Ectodermal cell (in vitro differentiated cells): ENCODE data around the gene C2CD4D.

ENCODE experiments used
- H3K27ac ChIP-seq: 2 replicates; pipeline ENCODE4 v1.7.0; 2013; ENCODE audit warnings: mild to moderate bottlenecking, low read depth, low read length; ENCODE audit not compliant: insufficient read depth, poor library complexity, severe bottlenecking
- H3K27me3 ChIP-seq: 2 replicates; pipeline ENCODE4 v1.7.0; 2013; ENCODE audit warnings: mild to moderate bottlenecking, low read length; ENCODE audit not compliant: insufficient read depth, control insufficient read depth, poor library complexity, severe bottlenecking
- H3K36me3 ChIP-seq: one replicate; pipeline ENCODE4 v1.7.0; 2013; ENCODE audit warnings: low read length; ENCODE audit not compliant: control insufficient read depth, insufficient read depth
- H3K4me1 ChIP-seq: one replicate; pipeline ENCODE4 v1.7.0; 2013; ENCODE audit warnings: low read length; ENCODE audit not compliant: control insufficient read depth, insufficient read depth
- H3K4me3 ChIP-seq: 2 replicates; pipeline ENCODE4 v1.7.0; 2013; ENCODE audit warnings: low read depth, low read length, control low read depth; ENCODE audit not compliant: insufficient read depth
- H3K9me3 ChIP-seq: 2 replicates; pipeline ENCODE4 v1.7.0; 2013; ENCODE audit warnings: mild to moderate bottlenecking, low read length, moderate library complexity; ENCODE audit not compliant: control insufficient read depth
- WGBS, 2 experiments: methylation state at CpG; one replicate each; pipeline ENCODE4 v1.1.7; 2013; ENCODE audit warnings: missing lambda C conversion rate in 2 of 2; 5-methylcytosine and 5-hydroxymethylcytosine counted together

Gene C2CD4D

DNA sequence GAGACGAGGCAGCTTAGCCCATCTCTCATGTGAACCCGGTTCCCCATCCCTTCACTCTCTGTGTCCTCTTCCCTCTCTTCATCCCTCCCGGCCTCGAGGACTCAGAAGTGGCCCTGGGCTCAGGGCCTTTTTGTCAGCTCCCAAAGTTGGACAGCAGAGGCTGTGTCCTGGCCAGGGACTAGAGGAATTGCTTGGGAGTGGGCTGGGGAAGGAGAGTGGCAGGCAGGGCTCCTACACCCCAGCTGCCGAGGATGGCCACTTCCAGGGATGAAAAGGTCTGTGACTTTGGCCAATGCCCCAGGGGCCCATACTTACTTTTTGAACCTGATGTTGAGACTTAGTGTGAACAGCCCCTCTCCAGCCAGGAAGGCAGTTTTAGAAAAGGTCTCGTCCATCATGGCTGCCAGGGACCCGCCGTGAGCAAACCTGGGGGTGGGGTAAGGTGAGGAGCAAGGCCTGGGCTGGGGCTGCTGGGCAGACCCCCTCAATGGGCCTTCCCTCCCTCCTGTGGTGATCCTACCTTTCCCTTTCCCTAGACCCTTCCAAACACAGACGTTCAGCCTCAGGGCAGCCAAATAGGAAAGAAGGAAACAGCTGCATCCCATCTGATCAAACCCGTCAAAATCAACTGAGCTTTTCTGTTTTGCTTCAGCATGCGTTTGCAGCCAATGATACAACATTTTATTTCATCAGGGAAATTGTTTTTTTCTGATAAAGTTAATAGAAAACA, 8.4 kb upstream of the C2CD4D start:
- Histone ChIP-seq H3K4me3 (no peak overlapping the region), H3K27ac (no peak overlapping the region), H3K36me3 (no peaks in the 10 kb centered on the region), H3K9me3 (no peaks in the 10 kb centered on the region), H3K4me1 (no peaks in the 10 kb centered on the region), H3K27me3 (no peaks in the 10 kb centered on the region)
- WGBS, 2 experiments, result 81 to 86% methylated on average over 10 to 11 of the region's 11 CpGs

- H3K27me3 ChIP-seq, result no peaks in the 10 kb centered on the region
- H3K4me1 ChIP-seq, result no peaks in the 10 kb centered on the region
- 78 to 79% methylated on average over 8 of the region's 8 CpGs for WGBS, 2 experiments
- H3K36me3 ChIP-seq, result no peaks in the 10 kb centered on the region
- H3K9me3 ChIP-seq, result no peaks in the 10 kb centered on the region
- no peak overlapping the region for H3K27ac ChIP-seq
- no peak overlapping the region for H3K4me3 ChIP-seq
Observed at GRCh38 chr1:151846686-151847237, 7.1 kb upstream of the C2CD4D start.

GRCh38 chr1:151846062-151846568, 6.5 kb upstream of the C2CD4D start:
- Histone ChIP-seq H3K9me3 (no peaks in the 10 kb centered on the region), H3K27ac (no peak overlapping the region), H3K4me1 (no peaks in the 10 kb centered on the region), H3K36me3 (no peaks in the 10 kb centered on the region), H3K4me3 (no peak overlapping the region), H3K27me3 (no peaks in the 10 kb centered on the region)
- WGBS, 2 experiments, result 50 to 57% methylated on average over 6 of the region's 6 CpGs

- H3K4me1 ChIP-seq, result peaks cover 13% of the 10 kb centered on the region
- no peaks in the 10 kb centered on the region for H3K9me3 ChIP-seq
- H3K36me3 ChIP-seq, result no peaks in the 10 kb centered on the region
- WGBS, 2 experiments, result 92 to 94% methylated on average over 2 of the region's 2 CpGs
- H3K27ac ChIP-seq, result no peak overlapping the region
- H3K27me3 ChIP-seq, result peaks cover 26% of the 10 kb centered on the region
- H3K4me3 ChIP-seq, result no peak overlapping the region
Observed at GRCh38 chr1:151843398-151843797, 3.8 kb upstream of the C2CD4D start.

DNA sequence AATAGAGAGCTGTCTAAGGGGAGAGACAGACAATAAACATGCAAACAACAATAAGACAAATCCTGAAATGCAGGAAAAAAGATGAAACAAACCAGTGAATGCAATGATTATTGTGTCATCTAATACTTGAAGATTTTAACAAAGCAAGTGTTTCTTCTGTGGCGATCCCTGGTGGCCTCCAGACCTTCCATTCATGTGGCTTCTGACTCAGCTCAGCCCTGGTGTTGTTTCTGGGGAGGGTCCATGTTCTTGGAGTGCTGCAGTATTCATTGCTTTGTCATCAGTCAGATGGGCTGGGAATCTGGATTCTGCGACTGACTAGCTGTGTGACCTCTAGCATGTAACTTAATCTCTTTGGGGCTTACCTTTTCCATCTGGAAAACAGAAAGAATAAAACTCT, 1.5 kb upstream of the C2CD4D start:
- peaks cover 48% of the 10 kb centered on the region for H3K27me3 ChIP-seq

DNA sequence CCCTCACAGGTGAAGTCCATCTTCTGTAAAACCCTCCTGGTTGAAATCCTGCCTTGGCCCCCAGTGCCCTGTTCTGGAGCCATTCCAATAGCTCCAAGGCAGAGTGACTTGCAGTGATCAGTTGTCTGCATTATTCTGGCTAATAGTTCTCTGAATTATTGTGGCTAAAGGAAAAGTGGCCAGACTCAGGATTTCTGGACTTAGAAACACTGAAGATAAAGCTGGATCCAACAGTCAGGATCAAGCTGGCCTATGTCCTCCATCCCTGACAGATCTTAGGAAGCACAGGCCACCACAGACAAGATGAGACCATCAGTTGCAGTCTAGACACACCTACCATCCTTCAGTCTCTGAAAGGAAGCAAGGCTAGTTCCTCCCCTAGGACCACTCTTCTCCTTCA, 801 bp upstream of the C2CD4D start:
- peaks cover 53% of the 10 kb centered on the region for H3K27me3 ChIP-seq
- H3K36me3 ChIP-seq, result no peaks in the 10 kb centered on the region
- H3K4me3 ChIP-seq, result peak overlapping the region; percentile 43
- H3K9me3 ChIP-seq, result no peaks in the 10 kb centered on the region
- peaks cover 13% of the 10 kb centered on the region for H3K4me1 ChIP-seq
- H3K27ac ChIP-seq, result no peak overlapping the region

More for the DNA sequence above, 1.5 kb upstream of the C2CD4D start:
- Histone ChIP-seq H3K27ac (no peak overlapping the region), H3K4me3 (no peak overlapping the region), H3K9me3 (no peaks in the 10 kb centered on the region), H3K4me1 (peaks cover 13% of the 10 kb centered on the region), H3K36me3 (no peaks in the 10 kb centered on the region)
- 91 to 97% methylated on average over 2 of the region's 2 CpGs for WGBS, 2 experiments

DNA sequence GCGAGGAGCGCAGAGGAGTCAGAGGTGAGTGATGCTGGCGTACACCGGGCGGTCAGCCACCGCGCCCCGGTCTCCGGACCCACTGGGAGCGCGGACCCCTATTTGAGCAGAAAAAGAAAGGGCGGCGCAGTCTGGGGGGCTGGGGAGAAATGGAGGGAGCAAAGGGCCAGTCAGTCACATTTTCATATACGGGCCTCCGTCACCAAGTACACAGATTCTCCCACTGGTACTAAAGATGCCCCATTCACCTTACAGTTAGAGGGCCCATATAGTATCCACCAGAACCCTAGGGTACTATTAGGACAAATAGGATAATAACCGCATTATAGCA, 573 bp downstream of the C2CD4D start:
- Histone ChIP-seq H3K27ac (no peak overlapping the region), H3K36me3 (no peaks in the 10 kb centered on the region), H3K27me3 (peaks cover 53% of the 10 kb centered on the region), H3K4me1 (peaks cover 13% of the 10 kb centered on the region), H3K9me3 (no peaks in the 10 kb centered on the region), H3K4me3 (peak overlapping the region; percentile 43)
- 3 to 8% methylated on average over 16 of the region's 16 CpGs for WGBS, 2 experiments

DNA sequence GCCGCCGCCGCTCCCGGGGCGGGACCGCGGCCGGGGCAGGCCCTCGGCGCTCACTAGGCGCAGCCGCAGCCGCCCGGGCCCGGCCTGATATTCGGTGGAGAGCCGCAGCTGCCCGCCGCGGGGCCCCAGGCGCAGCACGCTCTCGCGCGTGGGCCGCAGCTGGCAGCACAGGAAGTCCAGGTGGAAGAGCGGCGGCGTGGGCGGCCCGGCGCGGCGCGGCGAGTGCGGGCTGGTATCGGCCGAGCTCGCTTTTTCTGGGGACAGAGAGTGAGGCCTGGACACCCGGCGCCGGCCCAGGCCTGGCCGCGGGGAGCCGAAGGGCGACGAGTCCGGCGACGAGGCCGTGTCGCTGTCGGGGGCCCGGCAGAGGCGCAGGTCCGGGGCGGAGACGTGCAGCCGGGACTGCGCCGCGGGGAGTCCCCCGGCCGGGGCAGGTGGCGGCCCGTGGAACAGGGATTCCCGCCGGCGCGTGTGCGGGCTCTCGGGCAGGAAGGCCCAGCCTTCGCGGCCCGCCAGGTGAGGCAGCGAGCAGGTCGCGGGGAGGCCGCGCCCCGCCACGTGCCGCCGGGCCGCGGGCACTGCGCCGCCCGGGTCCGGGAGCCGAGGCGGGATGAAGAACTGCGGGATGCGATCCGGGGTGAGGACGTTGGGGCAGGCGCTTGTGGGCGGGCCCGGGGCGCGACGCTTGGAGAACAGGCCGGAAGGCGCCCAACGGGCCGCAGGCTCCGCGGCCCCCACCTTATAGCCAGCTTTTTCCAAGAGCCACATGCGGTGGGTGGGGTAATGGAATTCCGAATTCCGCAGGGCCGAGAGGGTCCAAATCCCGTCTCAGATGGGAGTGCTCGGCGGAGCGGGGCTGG, 1.2 kb downstream of the C2CD4D start:
- WGBS, 2 experiments, result 1% methylated on average over 117 of the region's 117 CpGs
- peaks cover 53% of the 10 kb centered on the region for H3K27me3 ChIP-seq
- no peak overlapping the region for H3K27ac ChIP-seq
- peaks cover 13% of the 10 kb centered on the region for H3K4me1 ChIP-seq
- H3K4me3 ChIP-seq, result peak overlapping the region; percentile 43
- H3K36me3 ChIP-seq, result no peaks in the 10 kb centered on the region
- no peaks in the 10 kb centered on the region for H3K9me3 ChIP-seq

GRCh38 chr1:151837884-151838221, 1.8 kb downstream of the C2CD4D start:
- no peaks in the 10 kb centered on the region for H3K36me3 ChIP-seq
- H3K9me3 ChIP-seq, result no peaks in the 10 kb centered on the region
- peaks cover 53% of the 10 kb centered on the region for H3K27me3 ChIP-seq
- WGBS, 2 experiments, result 9 to 11% methylated on average over 26 of the region's 26 CpGs
- no peak overlapping the region for H3K27ac ChIP-seq
- H3K4me3 ChIP-seq, result no peak overlapping the region
- H3K4me1 ChIP-seq, result peaks cover 13% of the 10 kb centered on the region

GRCh38 chr1:151837197-151837596, 2.4 kb downstream of the C2CD4D start:
- Histone ChIP-seq H3K36me3 (no peaks in the 10 kb centered on the region), H3K4me1 (peaks cover 13% of the 10 kb centered on the region), H3K27me3 (peaks cover 53% of the 10 kb centered on the region), H3K9me3 (no peaks in the 10 kb centered on the region), H3K27ac (no peak overlapping the region), H3K4me3 (no peak overlapping the region)
- WGBS, 2 experiments, result 81 to 85% methylated on average over 3 of the region's 3 CpGs
